Measurements from ENCODE around the gene MBOAT1.

MBOAT1 gene

DNA sequence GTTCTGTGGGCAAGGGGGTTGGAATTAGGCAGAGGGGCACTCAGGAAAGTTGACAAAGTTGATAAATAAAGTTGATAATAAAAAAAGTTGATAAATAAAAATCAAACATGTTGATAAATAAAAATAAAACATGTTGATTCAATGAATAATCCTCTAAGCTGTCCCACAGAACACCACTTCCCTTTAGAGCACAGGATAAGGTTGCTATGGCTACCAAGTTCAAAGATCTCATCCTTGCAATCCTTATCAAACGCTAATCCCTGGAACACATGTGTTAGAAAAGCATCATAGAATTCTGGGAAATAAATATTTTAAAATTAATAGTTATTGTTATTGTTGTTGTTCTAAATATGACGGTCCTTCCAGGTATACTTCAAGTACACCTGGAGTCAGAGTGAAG lies 33.9 kb downstream of the MBOAT1 start:
- H3K27ac Mint-ChIP-seq, result no peak overlapping the region

DNA sequence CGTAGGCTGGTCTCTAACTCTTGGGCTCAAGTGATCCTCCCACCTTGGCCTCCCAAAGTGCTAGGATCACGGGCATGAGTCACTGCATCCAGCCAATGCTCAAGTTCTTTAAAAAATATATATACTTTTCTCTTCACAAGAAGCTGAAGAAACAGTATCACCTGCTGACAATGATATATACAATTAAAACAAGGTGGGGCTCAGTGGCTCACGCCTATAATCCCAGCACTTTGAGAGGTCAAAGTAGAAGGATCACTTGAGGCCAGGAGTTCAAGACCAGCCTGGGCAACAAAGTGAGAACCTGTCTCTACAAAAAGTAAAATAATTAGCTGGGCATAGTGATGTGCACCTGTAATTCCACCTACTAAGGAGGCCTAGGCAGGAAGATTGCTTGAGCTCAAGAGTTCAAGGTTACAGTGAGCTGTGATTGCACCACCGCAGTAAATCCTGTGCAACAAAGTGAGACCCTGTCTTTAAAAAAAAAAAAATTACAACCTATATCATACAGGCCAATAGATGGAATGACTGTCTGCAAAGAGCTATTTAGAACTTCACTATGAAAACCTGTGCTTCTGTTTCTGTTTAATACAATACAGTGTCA lies 36.4 kb downstream of the MBOAT1 start:
- H3K36me3 Mint-ChIP-seq (ENCODE audit: low read depth), result peaks cover 17% of the 10 kb centered on the region
- peaks cover 20% of the 10 kb centered on the region for H3K4me1 Mint-ChIP-seq (ENCODE audit: low read depth)
- H3K9me3 Mint-ChIP-seq, result no peaks in the 10 kb centered on the region
- H3K27ac Mint-ChIP-seq, result no peak overlapping the region
- no peak overlapping the region for H3K4me3 Mint-ChIP-seq
- H3K27me3 Mint-ChIP-seq (ENCODE audit: low read depth), result no peaks in the 10 kb centered on the region

More for the DNA sequence above, 33.9 kb downstream of the MBOAT1 start:
- Mint-ChIP-seq H3K9me3 (no peaks in the 10 kb centered on the region), H3K4me3 (no peak overlapping the region), H3K4me1 (ENCODE audit: low read depth) (peaks cover 20% of the 10 kb centered on the region), H3K27me3 (ENCODE audit: low read depth) (no peaks in the 10 kb centered on the region), H3K36me3 (ENCODE audit: low read depth) (peaks cover 27% of the 10 kb centered on the region)

DNA sequence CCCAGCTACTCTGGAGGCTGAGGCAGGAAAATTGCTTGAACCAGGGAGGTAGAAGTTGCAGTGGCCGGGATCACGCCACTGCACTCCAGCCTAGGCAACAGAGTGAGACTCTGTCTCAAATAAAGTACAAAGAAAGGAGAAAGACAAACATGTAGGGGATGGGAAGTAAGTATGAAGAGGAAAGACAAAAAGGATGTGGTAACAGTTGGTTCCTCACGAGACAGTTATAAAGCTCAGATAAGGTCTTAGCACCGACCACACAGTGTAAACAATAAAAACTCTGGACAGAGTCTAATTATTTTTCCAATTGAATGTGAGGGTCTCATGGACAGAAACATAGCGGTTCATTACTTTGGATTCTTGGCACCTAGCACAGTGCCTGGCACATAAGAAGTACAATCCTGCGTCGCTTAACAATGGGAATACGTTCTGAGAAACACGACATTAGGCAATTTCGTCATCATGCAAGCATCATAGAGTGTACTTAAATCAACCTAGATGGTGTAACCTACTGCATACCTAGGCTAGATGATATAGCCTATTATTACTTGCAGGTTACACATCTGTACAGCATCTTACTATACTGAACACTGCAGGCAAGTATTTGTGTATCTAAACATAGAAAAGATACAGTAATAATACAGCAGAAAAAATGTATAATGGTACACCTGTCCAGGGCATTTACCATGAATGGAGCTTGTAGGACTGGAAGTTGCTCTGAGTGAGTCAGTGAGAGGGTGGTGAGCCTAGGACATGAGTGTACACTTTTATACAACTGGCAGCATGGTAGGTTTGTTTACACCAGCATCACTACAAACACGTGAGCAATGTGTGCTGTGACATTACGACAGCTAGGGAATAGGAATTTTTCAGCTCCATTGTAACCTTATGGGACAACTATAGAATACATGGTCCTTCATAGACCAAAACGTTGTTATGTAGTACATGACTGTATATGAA lies 38.2 kb downstream of the MBOAT1 start:
- Mint-ChIP-seq H3K4me3 (peak overlapping the region; percentile 72), H3K27ac (peak overlapping the region; percentile 14), H3K4me1 (ENCODE audit: low read depth) (peaks cover 22% of the 10 kb centered on the region), H3K27me3 (ENCODE audit: low read depth) (no peaks in the 10 kb centered on the region), H3K36me3 (ENCODE audit: low read depth) (peaks cover 6% of the 10 kb centered on the region), H3K9me3 (no peaks in the 10 kb centered on the region)

DNA sequence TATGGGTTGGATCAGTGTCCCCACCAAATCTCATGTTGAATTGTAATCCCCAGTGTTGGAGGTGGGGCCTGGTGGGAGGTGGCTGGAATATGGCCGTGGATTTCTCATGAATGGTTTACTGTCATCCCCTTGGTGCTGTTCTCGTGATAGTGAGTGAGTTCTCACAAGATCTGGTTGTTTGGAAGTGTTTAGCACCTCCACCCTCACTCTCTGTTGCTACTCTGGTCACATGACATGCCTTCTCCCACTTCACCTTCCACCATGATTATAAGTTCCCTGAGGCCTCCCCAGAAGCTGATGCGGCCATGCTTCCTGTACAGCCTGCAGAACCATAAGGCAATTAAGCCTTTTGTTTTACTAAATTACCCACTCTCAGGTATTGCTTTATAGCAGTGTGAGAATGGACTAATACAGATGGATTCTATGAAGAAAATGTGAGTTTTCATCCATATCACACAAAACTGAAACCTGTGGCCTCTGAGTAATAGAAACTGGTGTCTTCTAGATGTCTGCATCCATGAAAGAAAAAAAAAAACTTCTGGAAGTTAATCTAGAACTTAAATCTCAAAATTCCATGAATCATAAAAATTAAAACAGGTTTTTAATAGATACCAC lies 39.3 kb downstream of the MBOAT1 start:
- Mint-ChIP-seq H3K27ac (no peak overlapping the region), H3K4me1 (ENCODE audit: low read depth) (peaks cover 22% of the 10 kb centered on the region), H3K27me3 (ENCODE audit: low read depth) (no peaks in the 10 kb centered on the region), H3K4me3 (no peak overlapping the region), H3K9me3 (no peaks in the 10 kb centered on the region), H3K36me3 (ENCODE audit: low read depth) (peaks cover 5% of the 10 kb centered on the region)

DNA sequence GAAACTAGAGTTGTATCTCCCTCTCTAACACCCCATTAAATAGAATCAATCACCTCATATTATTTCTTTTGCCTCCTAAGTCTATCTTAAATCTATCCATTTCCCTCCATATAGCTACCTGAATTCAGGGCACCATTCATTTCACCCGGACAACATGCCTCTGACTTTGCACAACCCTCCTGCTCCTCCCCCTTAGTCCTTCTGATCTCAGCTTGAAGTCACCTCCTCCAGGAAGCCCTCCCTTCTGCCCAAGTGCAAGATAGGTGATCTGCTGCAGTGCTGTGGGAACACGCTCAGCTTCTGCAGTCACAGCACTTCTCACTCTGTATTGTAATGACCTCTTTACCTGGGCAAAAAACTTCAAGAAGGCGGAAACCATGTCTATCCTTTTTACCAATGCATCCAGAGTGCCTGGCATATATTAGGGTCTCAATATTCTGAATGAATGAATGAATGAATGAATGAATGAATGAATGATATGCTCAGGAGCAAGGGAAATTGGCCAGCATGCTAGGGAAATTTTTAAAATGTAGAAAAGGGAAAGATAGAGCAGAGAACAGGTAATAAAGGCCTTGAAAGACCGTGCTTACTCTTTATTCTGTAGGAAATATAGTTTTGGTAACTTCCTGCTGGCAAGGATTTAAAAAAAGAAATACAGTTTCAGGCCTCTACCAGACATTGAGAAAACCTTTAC lies 41.7 kb downstream of the MBOAT1 start:
- Mint-ChIP-seq H3K4me3 (no peak overlapping the region), H3K36me3 (ENCODE audit: low read depth) (peaks cover 13% of the 10 kb centered on the region), H3K9me3 (peaks cover 3% of the 10 kb centered on the region), H3K27me3 (ENCODE audit: low read depth) (no peaks in the 10 kb centered on the region), H3K27ac (no peak overlapping the region), H3K4me1 (ENCODE audit: low read depth) (peaks cover 20% of the 10 kb centered on the region)

DNA sequence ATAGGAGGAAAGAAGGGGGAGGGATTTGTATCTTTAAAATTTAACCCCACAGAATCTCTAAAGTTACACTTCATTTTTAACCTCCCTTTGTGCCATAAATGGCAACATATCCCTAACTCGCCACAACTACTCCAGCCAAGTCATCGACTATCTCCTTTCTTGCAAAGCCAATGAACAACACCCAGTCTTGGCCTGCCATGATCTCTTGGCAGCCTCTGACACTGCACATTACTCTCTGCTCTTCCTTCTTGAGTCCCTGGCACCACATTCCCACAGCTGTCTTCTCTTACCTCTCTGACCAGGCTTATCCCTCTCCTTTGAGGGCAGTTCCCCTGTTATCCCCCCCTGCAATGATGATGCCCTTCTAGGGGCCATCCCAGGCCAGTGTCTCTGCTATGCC lies 42.5 kb downstream of the MBOAT1 start:
- Mint-ChIP-seq H3K4me1 (ENCODE audit: low read depth) (peaks cover 20% of the 10 kb centered on the region), H3K4me3 (no peak overlapping the region), H3K9me3 (peaks cover 3% of the 10 kb centered on the region), H3K36me3 (ENCODE audit: low read depth) (peaks cover 13% of the 10 kb centered on the region), H3K27ac (no peak overlapping the region), H3K27me3 (ENCODE audit: low read depth) (no peaks in the 10 kb centered on the region)

DNA sequence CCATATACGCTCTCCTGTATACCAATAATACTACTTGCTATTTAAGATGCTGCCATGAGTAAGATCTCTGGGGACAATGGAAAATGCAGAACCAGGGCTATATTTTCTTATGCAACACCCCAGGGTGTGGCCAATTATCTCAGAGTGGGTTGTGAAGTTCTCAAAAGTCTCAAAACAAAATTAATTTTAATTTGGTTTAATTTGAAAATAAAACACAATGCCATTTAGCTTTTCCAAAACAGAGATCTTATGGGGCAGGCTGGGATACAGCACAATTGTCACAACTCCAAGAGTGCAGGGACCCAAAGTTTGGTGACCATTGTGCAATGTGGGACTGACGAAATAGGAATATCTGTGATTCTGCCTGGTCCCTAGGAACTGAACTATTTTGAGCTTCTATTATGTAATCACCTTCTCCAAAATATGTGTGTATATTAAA lies 43.1 kb downstream of the MBOAT1 start:
- H3K4me3 Mint-ChIP-seq, result no peak overlapping the region
- H3K4me1 Mint-ChIP-seq (ENCODE audit: low read depth), result peaks cover 14% of the 10 kb centered on the region
- no peaks in the 10 kb centered on the region for H3K27me3 Mint-ChIP-seq (ENCODE audit: low read depth)
- peaks cover 3% of the 10 kb centered on the region for H3K9me3 Mint-ChIP-seq
- H3K36me3 Mint-ChIP-seq (ENCODE audit: low read depth), result peaks cover 13% of the 10 kb centered on the region
- H3K27ac Mint-ChIP-seq, result no peak overlapping the region

DNA sequence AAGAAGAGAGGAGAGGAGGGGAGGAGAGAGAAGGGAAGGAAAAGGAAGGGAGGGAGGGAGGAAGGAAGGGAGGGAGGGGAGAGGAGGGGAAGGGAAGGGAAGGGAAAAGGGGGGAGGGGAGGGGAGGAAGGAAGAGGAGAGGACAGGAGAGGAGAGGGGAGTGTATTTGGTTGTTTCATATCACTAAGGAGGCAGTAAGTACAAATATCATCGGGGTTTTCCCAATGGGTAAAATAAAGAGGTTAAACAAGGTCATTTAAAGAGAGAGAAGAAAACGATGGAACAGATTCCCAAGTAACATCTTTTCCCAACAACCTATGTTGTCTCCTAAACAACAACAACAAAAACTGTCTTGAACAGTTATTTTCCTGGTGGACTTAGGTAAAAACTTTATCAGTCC lies 43.6 kb downstream of the MBOAT1 start:
- H3K4me3 Mint-ChIP-seq, result no peak overlapping the region
- H3K9me3 Mint-ChIP-seq, result peaks cover 3% of the 10 kb centered on the region
- H3K27ac Mint-ChIP-seq, result no peak overlapping the region
- H3K36me3 Mint-ChIP-seq (ENCODE audit: low read depth), result peaks cover 13% of the 10 kb centered on the region
- no peaks in the 10 kb centered on the region for H3K27me3 Mint-ChIP-seq (ENCODE audit: low read depth)
- peaks cover 10% of the 10 kb centered on the region for H3K4me1 Mint-ChIP-seq (ENCODE audit: low read depth)

DNA sequence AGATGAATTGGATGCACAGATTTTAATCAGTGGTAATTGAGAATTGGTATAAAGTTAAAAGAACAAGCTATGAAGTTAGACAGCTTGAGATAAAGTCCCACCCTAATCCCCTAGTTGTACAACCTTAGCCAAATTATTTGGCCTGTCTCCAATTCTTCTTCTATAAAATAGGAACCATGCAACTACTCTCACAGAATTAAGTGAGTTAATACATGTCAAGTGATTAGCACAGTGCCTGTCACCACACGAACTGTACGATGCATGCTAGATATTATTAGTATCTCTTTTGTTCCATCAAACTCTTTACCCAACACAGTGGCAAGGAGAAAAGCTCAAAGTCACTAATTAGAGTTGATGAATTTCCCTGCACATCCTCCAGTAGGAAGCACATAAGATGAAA lies 44.7 kb downstream of the MBOAT1 start:
- Mint-ChIP-seq H3K4me3 (no peak overlapping the region), H3K27ac (no peak overlapping the region), H3K4me1 (ENCODE audit: low read depth) (peaks cover 2% of the 10 kb centered on the region), H3K27me3 (ENCODE audit: low read depth) (no peaks in the 10 kb centered on the region), H3K36me3 (ENCODE audit: low read depth) (peaks cover 9% of the 10 kb centered on the region), H3K9me3 (peaks cover 3% of the 10 kb centered on the region)

DNA sequence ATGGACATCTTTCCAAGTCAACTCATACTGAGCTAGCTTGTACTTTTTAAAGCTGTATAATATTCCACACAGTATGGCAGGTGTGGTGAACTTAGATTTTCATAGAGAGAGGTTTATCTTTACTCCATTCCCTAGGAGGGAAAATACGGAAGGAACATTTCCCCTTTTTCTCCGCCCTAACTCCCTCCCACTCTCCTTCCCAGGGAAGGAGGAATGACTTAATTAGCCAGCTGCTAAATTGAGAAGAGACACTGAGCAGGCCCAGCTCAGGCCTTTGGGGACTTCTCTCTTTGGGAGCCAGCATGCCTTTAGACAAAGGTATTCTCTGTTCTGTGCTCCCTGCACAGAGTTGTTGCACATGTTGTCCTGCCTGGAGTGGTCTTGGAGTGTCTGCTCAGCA lies 46.1 kb downstream of the MBOAT1 start:
- Mint-ChIP-seq H3K27ac (no peak overlapping the region), H3K27me3 (ENCODE audit: low read depth) (no peaks in the 10 kb centered on the region), H3K4me3 (no peak overlapping the region), H3K9me3 (peaks cover 3% of the 10 kb centered on the region), H3K4me1 (ENCODE audit: low read depth) (peaks cover 2% of the 10 kb centered on the region), H3K36me3 (ENCODE audit: low read depth) (peaks cover 8% of the 10 kb centered on the region)

DNA sequence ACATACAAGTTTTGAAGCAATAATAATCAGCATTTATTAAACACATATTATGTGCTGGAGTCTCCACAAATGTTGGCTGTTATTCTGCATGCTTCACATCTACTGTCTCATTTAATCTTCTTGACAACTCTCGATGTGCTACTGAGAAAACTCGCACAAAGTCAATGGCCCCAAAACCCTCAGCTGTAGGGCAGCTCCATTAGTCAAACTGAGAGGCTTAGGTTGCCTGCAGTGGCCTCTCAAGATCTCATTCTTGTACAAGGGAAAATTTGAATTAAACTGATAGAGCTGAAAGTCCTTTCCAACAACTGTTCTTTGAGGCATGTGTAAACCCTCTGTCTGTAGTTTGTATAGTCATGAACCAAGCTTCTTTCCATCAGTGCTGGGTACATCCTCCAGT lies 49.8 kb downstream of the MBOAT1 start:
- Mint-ChIP-seq H3K27me3 (ENCODE audit: low read depth) (no peaks in the 10 kb centered on the region), H3K36me3 (ENCODE audit: low read depth) (peaks cover 9% of the 10 kb centered on the region), H3K27ac (no peak overlapping the region), H3K4me1 (ENCODE audit: low read depth) (no peaks in the 10 kb centered on the region), H3K9me3 (peaks cover 3% of the 10 kb centered on the region), H3K4me3 (no peak overlapping the region)

DNA sequence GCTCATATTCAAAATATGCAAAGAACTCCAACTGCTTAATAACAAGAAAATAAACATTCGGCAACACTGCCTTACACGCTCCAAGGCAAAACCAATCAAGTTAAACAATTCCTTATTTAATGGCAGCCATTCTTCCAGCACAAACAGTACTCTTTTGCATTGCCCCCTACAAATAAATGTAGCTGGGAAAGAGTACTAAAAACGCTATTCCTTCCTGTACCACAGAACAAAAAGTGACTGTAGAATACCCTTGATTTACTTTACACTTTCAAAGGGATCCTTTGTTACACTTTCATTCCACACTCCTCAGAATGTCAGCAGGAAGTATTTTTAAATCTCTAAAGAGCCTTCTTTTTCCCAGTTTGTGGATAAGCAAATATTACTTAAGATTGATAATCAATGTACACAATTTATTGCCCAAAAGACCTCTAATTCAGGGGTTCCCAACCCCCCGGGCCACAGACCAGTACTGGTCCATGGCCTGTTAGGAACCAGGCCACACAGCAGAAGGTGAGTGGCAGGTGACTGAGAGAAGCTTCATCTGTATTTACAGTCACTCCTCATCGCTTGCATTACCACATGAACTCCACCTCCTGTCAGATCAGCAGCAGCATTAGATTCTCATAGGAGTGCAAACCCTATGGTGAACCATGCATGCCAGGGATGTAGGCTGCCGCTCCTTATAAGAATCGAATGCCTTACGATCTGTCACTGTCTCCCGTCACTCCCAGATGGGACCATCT lies 51.6 kb downstream of the MBOAT1 start:
- no peak overlapping the region for H3K4me3 Mint-ChIP-seq
- H3K27ac Mint-ChIP-seq, result no peak overlapping the region
- no peaks in the 10 kb centered on the region for H3K4me1 Mint-ChIP-seq (ENCODE audit: low read depth)
- H3K9me3 Mint-ChIP-seq, result no peaks in the 10 kb centered on the region
- H3K27me3 Mint-ChIP-seq (ENCODE audit: low read depth), result no peaks in the 10 kb centered on the region
- peaks cover 1% of the 10 kb centered on the region for H3K36me3 Mint-ChIP-seq (ENCODE audit: low read depth)

DNA sequence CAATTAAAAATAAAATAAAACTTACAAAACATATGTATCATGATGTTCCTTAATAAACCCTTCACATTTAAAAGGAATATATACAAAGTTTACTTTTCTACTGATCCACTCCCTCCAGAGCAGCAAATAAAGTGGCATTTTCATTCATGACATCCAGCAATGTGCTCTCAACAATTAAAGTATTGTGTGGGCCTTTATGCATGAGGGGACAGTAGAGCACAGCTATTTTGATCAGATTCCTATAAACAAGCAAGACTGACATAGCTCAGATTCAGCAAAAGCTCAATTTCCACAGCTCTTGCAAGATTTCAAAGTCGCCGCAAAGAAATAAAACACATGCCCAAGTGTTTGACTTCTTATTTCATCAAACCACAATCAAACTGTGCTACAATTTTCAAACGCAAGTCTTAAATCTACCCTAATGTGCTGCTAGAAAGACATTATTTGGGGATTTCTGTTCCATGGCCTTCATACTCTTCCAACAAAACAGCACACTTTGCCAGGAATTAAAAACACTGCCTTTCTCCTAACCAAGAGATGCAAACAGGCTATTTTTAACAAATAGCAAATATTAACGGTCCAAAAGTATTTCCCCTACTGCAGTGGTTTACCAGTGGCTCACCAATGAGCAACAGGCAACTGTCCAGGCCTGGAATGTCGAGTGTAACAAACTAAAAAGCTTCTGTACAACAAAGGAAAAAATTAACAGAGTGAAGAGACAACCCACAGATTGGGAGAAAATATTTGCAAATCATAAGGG lies 52.3 kb downstream of the MBOAT1 start:
- H3K27ac Mint-ChIP-seq, result no peak overlapping the region
- no peaks in the 10 kb centered on the region for H3K9me3 Mint-ChIP-seq
- H3K27me3 Mint-ChIP-seq (ENCODE audit: low read depth), result no peaks in the 10 kb centered on the region
- peaks cover 1% of the 10 kb centered on the region for H3K36me3 Mint-ChIP-seq (ENCODE audit: low read depth)
- no peak overlapping the region for H3K4me3 Mint-ChIP-seq
- H3K4me1 Mint-ChIP-seq (ENCODE audit: low read depth), result no peaks in the 10 kb centered on the region
